Measurements from ENCODE around the gene ERI3.

DNA sequence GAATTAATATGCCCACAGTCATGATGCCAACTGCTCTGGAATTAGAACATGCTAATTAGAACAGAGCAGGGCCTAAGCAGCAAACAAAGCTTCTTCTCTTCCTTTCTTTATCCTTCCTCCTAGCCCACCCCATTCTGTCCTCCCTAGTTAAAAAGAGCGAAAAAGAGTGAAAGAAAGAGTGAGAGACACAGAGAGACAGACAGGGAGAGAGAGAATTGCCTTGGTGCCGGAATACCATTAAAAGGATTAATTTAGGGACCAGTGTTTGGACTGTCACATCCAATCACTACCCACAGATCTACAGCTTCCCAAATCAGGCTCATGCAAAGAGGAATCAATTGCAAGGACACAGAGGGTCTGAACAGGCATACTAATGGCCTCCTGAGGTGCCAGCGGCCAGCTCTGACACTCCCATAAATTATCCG lies 7.0 kb downstream of the ERI3 start:
- TF ChIP-seq POLR2A (IDR thresholded peaks at IDR 0.05; ENCODE audit: low read length) (no peak), GATA1 (IDR thresholded peaks at IDR 0.05; ENCODE audit: low read depth, low read length) (no peak)
